Measurements from ENCODE around the gene ATG14.

DNA sequence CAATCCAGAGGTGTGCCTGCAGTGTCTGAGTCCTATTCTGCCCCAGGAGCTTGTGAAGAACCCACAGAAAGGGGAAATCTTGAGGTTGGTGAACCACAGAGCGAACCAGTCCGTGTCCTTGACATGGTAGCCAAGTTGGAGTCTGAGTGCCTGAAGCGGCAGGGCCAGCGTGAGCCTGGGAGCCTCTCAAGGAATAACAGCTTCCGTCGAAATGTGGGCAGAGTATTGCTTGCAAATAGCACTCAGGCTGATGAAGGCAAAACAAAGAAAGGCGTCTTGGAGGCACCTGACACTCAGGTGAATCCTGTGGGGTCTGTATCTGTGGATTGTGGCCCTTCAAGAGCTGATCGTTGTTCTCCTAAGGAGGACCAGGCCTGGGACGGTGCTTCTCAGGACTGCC, 60.5 kb downstream of the ATG14 start:
- TF ChIP-seq TAF1 (IDR thresholded peaks at IDR 0.05; ENCODE audit: borderline replicate concordance, low read depth, low read length) (no peak), POLR2A (IDR thresholded peaks at IDR 0.05; ENCODE audit: low read depth, low read length) (no peak), POLR2AphosphoS5 (IDR thresholded peaks at IDR 0.05; ENCODE audit: low read depth, low read length) (no peak)

Measured in GM12892 (cell line).